Chondrocyte (in vitro differentiated cells): ENCODE data around the gene RHBDD3. TPM values are rescaled to one million over a fixed set of nuclear protein-coding genes. Genes with fewer than 3 reads are reported as not detected.

Experiments used
- DNase-seq: peaks from one replicate; pipeline ENCODE4 v3.0.0; 2021; ENCODE audit warnings: mixed read lengths, low spot score
- H3K27ac Mint-ChIP-seq: one replicate; pipeline ENCODE4 v1.8.0; 2021; ENCODE audit warnings: mild to moderate bottlenecking, moderate library complexity, mixed read lengths; ENCODE audit not compliant: unreplicated experiment
- H3K27me3 Mint-ChIP-seq: 2 replicates; pipeline ENCODE4 v1.8.0; 2021; ENCODE audit warnings: low read depth, mixed read lengths
- H3K36me3 Mint-ChIP-seq: 2 replicates; pipeline ENCODE4 v1.8.0; 2021; ENCODE audit warnings: low read depth, mixed read lengths
- H3K4me1 Mint-ChIP-seq: 2 replicates; pipeline ENCODE4 v1.8.0; 2021; ENCODE audit warnings: low read depth, mild to moderate bottlenecking, mixed read lengths
- H3K4me3 Mint-ChIP-seq: one replicate; pipeline ENCODE4 v1.8.0; 2021; ENCODE audit warnings: mild to moderate bottlenecking, moderate library complexity, mixed read lengths; ENCODE audit not compliant: unreplicated experiment
- H3K9me3 Mint-ChIP-seq: 2 replicates; pipeline ENCODE4 v1.8.0; 2021; ENCODE audit warnings: low read depth, mixed read lengths
- CTCF ChIP-seq: fragments of 200-600 bp; sonication (generic); IDR thresholded peaks from 2 replicates; pipeline ENCODE4 v1.5.0; 2021; ENCODE audit warnings: antibody characterized with exemption, mild to moderate bottlenecking, moderate library complexity
- total RNA-seq: library from RNA; stranded (reverse); gene quantifications from 3 replicates; pipeline ENCODE4 v1.2.1, GENCODE V29; 2021

RHBDD3 gene
- total RNA-seq, 1 donor from 2014 or later = 29.5 TPM

GRCh38 chr22:29298641-29299040 is 30.9 kb upstream of the RHBDD3 start:
- no peak overlapping the region for H3K4me3 Mint-ChIP-seq
- H3K4me1 Mint-ChIP-seq = peaks cover 5% of the 10 kb centered on the region
- DNase-seq = no peak
- H3K9me3 Mint-ChIP-seq = no peaks in the 10 kb centered on the region
- H3K36me3 Mint-ChIP-seq = peaks cover 41% of the 10 kb centered on the region
- H3K27ac Mint-ChIP-seq = no peak overlapping the region
- H3K27me3 Mint-ChIP-seq = no peaks in the 10 kb centered on the region
- no peak for TF ChIP-seq CTCF

GRCh38 chr22:29292379-29292778 is 24.6 kb upstream of the RHBDD3 start:
- no peaks in the 10 kb centered on the region for H3K27me3 Mint-ChIP-seq
- peaks cover 45% of the 10 kb centered on the region for H3K36me3 Mint-ChIP-seq
- H3K4me3 Mint-ChIP-seq = no peak overlapping the region
- no peak overlapping the region for H3K27ac Mint-ChIP-seq
- H3K4me1 Mint-ChIP-seq = no peaks in the 10 kb centered on the region
- no peak for TF ChIP-seq CTCF
- no peaks in the 10 kb centered on the region for H3K9me3 Mint-ChIP-seq
- no peak for DNase-seq

GRCh38 chr22:29291215-29291614 is 23.4 kb upstream of the RHBDD3 start:
- TF ChIP-seq CTCF = no peak
- H3K9me3 Mint-ChIP-seq = no peaks in the 10 kb centered on the region
- no peaks in the 10 kb centered on the region for H3K4me1 Mint-ChIP-seq
- H3K27ac Mint-ChIP-seq = no peak overlapping the region
- H3K27me3 Mint-ChIP-seq = no peaks in the 10 kb centered on the region
- no peak for DNase-seq
- no peak overlapping the region for H3K4me3 Mint-ChIP-seq
- H3K36me3 Mint-ChIP-seq = peaks cover 47% of the 10 kb centered on the region

- Mint-ChIP-seq H3K9me3 (no peaks in the 10 kb centered on the region), H3K27me3 (no peaks in the 10 kb centered on the region), H3K4me1 (no peaks in the 10 kb centered on the region), H3K4me3 (no peak overlapping the region), H3K27ac (no peak overlapping the region), H3K36me3 (peaks cover 44% of the 10 kb centered on the region)
- no peak for TF ChIP-seq CTCF
- no peak for DNase-seq
Observed at GRCh38 chr22:29290061-29290460, 22.3 kb upstream of the RHBDD3 start.

GRCh38 chr22:29288837-29289236 is 21.1 kb upstream of the RHBDD3 start:
- DNase-seq = no peak
- Mint-ChIP-seq H3K4me1 (no peaks in the 10 kb centered on the region), H3K27ac (no peak overlapping the region), H3K4me3 (no peak overlapping the region), H3K36me3 (peaks cover 48% of the 10 kb centered on the region), H3K27me3 (no peaks in the 10 kb centered on the region), H3K9me3 (no peaks in the 10 kb centered on the region)
- TF ChIP-seq CTCF = no peak
